Uterus (tissue), 2 donors: ENCODE data around the gene SYT10.

ENCODE experiments used
- CTCF ChIP-seq, 4 experiments: fragments of 200-600 bp in 2 of 4; fragments of 450-650 bp in 2 of 4; sonication (generic) in 2 of 4; IDR thresholded peaks; one replicate each; pipeline ENCODE4 v1.5.1; 2016 to 2019; ENCODE audit warnings: antibody characterized with exemption in 4 of 4, mild to moderate bottlenecking in 2 of 4, moderate library complexity in 1 of 4
- POLR2A ChIP-seq, 2 donors: fragments of 450-650 bp; IDR thresholded peaks; one replicate each; pipeline ENCODE4 v1.6.1; 2016; ENCODE audit warnings: antibody characterized with exemption in 2 of 2, mild to moderate bottlenecking in 1 of 2, moderate library complexity in 1 of 2

- TF ChIP-seq CTCF (IDR thresholded peaks at IDR 0.05) (no peak), POLR2A (IDR thresholded peaks at IDR 0.05) (no peak)
Observed at GRCh38 chr12:33431648-33432047, 8.0 kb downstream of the SYT10 start.
